Activated CD4-positive, alpha-beta T cell treated with anti-CD3 and anti-CD28 coated beads for 4 hours (primary cell): Measurements from ENCODE around the gene CHTF8.
A peak's percentile ranks its signal among the peaks of the same experiment; 100 is the strongest.
"Not testable (repeated sequence)": the region's sequence is repeated elsewhere in the genome, so short reads cannot be mapped to it uniquely, and the experiment has no call there.

Source experiments
- DNase-seq, 2 donors: peaks; one replicate each; pipeline ENCODE4 v3.0.0-alpha.2; 2020

CHTF8 gene

GRCh38 chr16:69133373-69133954 is 1.1 kb upstream of the CHTF8 start:
- DNase-seq: no peak

GRCh38 chr16:69131839-69132423 is 457 bp downstream of the CHTF8 start:
- peak; percentile 78 to 86 for DNase-seq

GRCh38 chr16:69131167-69131838 is 1.1 kb downstream of the CHTF8 start:
- peak; percentile 25 to 31 for DNase-seq

DNA sequence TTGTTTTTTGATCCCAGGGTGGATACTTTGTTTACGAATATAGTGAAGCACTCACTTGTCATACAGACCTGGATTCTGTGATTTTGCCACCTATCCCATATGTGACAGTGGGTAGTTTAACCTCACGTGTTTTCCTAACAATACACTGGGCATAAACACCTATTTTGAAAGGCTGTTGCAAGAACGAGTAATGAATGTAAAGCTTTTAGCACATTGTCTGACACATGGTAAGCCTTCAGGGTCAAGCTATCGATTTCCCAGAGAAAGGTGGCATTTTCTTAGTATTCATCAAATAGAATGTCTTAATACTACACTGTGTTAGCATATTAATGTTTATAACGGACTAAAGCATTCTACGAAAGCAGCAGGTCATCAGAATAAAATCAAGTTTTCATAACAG is 1.9 kb downstream of the CHTF8 start:
- DNase-seq: no peak

- DNase-seq: no peak
These were observed 4.3 kb downstream of the CHTF8 start for GRCh38 chr16:69127966-69128510.

DNA sequence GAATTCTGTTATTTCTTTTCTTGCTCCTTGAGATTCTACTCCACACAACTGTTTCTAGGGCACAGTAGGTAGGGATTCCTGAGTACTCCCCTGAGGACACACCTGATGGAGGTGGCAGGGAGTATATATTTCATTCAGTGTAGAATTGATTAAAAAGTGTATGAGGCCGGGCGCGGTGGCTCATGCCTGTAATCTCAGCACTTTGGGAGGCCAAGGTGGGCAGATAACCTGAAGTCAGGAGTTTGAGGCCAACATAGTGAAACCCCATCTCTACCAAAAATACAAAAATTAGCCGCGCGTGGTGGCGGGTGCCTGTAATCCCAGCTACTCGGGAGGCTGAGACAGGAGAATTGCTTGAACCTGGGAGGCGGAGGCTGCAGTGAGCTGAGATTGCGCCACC is 5.6 kb downstream of the CHTF8 start:
- DNase-seq: not testable (repeated sequence)

- DNase-seq: no peak
These were observed 6.2 kb downstream of the CHTF8 start for GRCh38 chr16:69126221-69126620.

DNA sequence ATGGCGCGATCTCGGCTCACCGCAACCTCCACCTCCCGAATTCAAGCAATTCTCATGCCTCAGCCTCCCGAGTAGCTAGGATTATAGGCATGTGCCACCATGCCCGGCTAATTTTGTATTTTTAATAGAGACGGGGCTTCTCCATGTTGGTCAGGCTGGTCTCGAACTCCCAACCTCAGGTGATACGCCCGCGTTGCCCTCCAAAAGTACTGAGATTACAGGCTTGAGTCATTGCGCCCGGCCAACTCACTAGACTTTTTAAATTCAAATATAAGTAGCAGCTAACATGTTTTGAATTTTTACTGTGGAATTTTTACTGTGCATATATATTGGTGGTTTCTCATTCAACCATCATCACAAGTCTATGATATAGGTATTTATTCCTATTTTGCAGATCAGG is 7.4 kb downstream of the CHTF8 start:
- not testable (repeated sequence) for DNase-seq

- not testable (repeated sequence) for DNase-seq
These were observed 8.0 kb downstream of the CHTF8 start for GRCh38 chr16:69124406-69124805.

- peak; percentile 69 to 74 for DNase-seq
These were observed 8.5 kb downstream of the CHTF8 start for GRCh38 chr16:69123910-69124309.

GRCh38 chr16:69120096-69120664 is 12.2 kb downstream of the CHTF8 start:
- no peak for DNase-seq

- no peak for DNase-seq
These were observed 12.9 kb downstream of the CHTF8 start for GRCh38 chr16:69119536-69119935.

DNA sequence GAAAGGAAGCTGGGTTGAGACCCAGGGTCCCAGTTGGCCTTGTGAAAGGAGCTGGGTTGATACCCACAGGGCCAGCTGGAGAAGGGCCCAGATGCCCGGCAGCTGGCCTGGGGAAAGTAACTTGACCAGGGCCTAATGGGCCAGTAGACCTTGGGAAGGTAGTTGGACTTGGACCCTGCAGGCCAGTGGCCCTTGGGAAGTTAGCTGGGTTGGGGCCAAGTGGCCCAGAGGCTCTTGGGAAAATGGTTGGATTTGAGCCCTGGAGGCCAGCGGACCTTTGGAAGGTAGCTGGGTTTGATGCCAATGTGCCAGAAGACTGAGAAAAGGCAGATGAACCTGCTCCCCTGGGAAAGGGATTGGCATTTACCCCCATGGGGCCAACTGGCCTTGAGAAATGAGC is 13.4 kb downstream of the CHTF8 start:
- no peak for DNase-seq

- no peak for DNase-seq
These were observed 13.9 kb downstream of the CHTF8 start for GRCh38 chr16:69118468-69118867.

GRCh38 chr16:69116906-69117305 is 15.5 kb downstream of the CHTF8 start:
- no peak for DNase-seq

DNA sequence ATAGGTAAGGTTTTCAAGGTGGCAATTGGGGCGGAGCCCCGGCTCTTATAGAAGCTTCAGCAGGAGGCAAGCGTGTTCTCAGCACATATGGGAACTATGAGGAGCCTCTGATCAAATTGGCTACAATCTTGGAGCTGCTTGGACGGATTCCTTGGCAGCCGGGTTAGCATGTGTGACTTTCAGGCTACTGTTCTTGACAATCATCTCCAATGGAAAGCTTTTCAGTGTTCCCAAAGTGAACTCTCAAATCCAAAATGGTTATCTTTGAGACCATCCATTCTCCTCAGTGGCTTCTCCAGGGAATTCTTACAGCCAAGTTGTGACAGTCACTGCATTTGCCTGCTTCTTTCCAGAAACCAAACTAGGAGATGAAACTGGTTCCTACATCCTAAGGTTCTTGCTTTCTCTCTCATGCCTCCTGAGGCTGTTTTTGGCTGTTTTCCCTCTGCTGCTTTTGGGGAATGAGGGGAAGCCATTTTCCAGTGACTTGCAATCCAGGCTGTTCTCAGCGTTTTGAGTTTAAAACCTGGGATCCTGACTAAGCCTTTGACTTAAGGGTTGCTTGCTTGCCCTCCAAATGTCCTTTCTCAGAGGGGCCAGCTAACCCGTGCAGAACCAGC is 16.0 kb downstream of the CHTF8 start:
- no peak for DNase-seq

DNA sequence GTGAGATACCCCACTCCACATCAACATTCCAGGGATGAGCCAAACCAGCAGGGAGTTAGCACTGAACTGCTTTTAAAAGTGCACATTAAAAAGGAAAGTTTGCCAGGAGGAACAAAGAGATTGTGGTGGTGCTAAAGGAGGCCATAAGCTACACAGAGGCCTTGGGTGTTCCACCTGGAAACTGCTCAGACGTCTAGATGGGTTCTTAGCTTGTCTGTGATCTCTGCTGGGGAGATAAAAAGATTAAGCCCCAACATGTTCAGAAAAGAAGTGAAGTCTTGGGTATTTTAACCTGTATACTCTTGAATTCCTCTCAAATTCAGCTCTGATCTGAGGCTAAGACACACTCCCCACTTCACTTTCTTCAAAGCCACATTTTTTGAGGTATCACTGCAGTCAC is 16.6 kb downstream of the CHTF8 start:
- no peak for DNase-seq

GRCh38 chr16:69115361-69115760 is 17.0 kb downstream of the CHTF8 start:
- no peak for DNase-seq

- no peak for DNase-seq
These were observed 17.4 kb downstream of the CHTF8 start for GRCh38 chr16:69114976-69115355.

- no peak for DNase-seq
These were observed 17.9 kb downstream of the CHTF8 start for GRCh38 chr16:69114346-69114975.

- no peak for DNase-seq
These were observed 19.2 kb downstream of the CHTF8 start for GRCh38 chr16:69113216-69113615.

- peak; percentile 42 for DNase-seq
These were observed 19.9 kb downstream of the CHTF8 start for GRCh38 chr16:69112285-69113129.
